ENCODE measurements around the gene CHM. TPM values are rescaled to one million over a fixed set of nuclear protein-coding genes. Genes with fewer than 3 reads are reported as not detected.

CHM gene
- total and polyA plus RNA-seq, 2 experiments from 2014 or later = 19.0 to 19.1 TPM

DNA sequence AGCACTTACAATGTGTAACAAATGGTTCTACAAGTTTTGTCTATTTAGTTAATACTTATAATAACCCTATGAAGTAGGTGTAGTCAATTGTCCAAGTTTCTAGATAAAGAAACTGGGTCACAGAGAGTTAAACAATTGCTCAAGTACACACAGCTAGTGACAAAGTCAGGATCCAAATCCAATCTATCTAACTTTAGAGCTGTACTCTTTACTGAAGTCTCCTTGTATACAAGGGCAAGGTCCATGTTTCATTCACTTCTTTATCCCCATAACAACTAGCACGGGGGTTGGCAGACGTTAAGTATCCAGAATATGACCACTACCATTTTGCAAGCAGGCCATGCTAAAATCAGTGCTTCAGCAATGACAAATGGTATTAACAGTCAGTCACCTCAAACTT lies 141.0 kb downstream of the CHM start (continued):
- no peak for TF ChIP-seq ZNF114 (CRISPR knock-in tag; IDR thresholded peaks at IDR 0.05)

DNA sequence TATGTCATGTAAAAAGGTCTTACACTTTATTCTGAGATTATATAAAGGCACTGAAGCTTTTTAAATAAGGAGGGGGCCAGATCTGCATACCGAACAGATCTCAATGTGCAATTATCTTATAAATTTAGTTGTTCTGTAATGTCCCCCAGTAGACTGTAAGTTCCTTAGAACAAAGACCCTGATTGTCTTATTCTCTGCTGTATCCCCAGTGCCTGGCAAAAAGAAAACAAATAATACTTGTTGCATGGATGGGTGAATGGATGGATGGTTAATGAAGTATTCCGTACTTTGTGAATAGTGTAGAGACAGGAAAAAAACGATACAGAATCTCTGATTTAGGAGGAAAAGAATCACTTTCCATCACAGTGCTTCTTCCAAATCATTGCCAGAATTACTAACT lies 141.5 kb downstream of the CHM start:
- no peaks in the 10 kb centered on the region for H4K20me1 ChIP-seq (replicated peaks; ENCODE audit: insufficient read depth)
- Mint-ChIP-seq H3K27me3 (ENCODE audit: insufficient read depth, low read depth, poor library complexity) (no peaks in the 10 kb centered on the region), H3K4me3 (no peak overlapping the region), H3K9me3 (no peaks in the 10 kb centered on the region), H3K27ac (no peak overlapping the region), H3K4me1 (peaks cover 6% of the 10 kb centered on the region; the same call in 2 of the 3 replicates), H3K36me3 (ENCODE audit: low read depth) (peaks cover 2% of the 10 kb centered on the region; the same call in 1 of the 3 replicates)
- H3K4me1 ChIP-seq (ENCODE audit: insufficient read depth) = no peaks in the 10 kb centered on the region; the same call in 1 of the 2 replicates
- H3K4me3 ChIP-seq = no peak overlapping the region
- H3K36me3 ChIP-seq (ENCODE audit: insufficient read depth) = no peaks in the 10 kb centered on the region
- TF ChIP-seq CREB1 (CRISPR knock-in tag; IDR thresholded peaks at IDR 0.05; ENCODE audit: low read depth) (no peak), ZNF114 (CRISPR knock-in tag; IDR thresholded peaks at IDR 0.05) (no peak), NANOG (IDR thresholded peaks at IDR 0.05; ENCODE audit: borderline replicate concordance) (no peak), JUNB (IDR thresholded peaks at IDR 0.05; ENCODE audit: unreplicated experiment) (no peak), EZH2 (IDR thresholded peaks at IDR 0.05; ENCODE audit: low read depth, unreplicated experiment) (no peak), POLR2AphosphoS5 (IDR thresholded peaks at IDR 0.05; ENCODE audit: low read depth) (no peak), ZNF331 (CRISPR knock-in tag; IDR thresholded peaks at IDR 0.05; ENCODE audit: low read depth) (no peak), STAT1 (IDR thresholded peaks at IDR 0.05; ENCODE audit: unreplicated experiment) (no peak), EZH2phosphoT487 (IDR thresholded peaks at IDR 0.05; ENCODE audit: unreplicated experiment) (no peak)
- TF ChIP-seq, protein P1, sequence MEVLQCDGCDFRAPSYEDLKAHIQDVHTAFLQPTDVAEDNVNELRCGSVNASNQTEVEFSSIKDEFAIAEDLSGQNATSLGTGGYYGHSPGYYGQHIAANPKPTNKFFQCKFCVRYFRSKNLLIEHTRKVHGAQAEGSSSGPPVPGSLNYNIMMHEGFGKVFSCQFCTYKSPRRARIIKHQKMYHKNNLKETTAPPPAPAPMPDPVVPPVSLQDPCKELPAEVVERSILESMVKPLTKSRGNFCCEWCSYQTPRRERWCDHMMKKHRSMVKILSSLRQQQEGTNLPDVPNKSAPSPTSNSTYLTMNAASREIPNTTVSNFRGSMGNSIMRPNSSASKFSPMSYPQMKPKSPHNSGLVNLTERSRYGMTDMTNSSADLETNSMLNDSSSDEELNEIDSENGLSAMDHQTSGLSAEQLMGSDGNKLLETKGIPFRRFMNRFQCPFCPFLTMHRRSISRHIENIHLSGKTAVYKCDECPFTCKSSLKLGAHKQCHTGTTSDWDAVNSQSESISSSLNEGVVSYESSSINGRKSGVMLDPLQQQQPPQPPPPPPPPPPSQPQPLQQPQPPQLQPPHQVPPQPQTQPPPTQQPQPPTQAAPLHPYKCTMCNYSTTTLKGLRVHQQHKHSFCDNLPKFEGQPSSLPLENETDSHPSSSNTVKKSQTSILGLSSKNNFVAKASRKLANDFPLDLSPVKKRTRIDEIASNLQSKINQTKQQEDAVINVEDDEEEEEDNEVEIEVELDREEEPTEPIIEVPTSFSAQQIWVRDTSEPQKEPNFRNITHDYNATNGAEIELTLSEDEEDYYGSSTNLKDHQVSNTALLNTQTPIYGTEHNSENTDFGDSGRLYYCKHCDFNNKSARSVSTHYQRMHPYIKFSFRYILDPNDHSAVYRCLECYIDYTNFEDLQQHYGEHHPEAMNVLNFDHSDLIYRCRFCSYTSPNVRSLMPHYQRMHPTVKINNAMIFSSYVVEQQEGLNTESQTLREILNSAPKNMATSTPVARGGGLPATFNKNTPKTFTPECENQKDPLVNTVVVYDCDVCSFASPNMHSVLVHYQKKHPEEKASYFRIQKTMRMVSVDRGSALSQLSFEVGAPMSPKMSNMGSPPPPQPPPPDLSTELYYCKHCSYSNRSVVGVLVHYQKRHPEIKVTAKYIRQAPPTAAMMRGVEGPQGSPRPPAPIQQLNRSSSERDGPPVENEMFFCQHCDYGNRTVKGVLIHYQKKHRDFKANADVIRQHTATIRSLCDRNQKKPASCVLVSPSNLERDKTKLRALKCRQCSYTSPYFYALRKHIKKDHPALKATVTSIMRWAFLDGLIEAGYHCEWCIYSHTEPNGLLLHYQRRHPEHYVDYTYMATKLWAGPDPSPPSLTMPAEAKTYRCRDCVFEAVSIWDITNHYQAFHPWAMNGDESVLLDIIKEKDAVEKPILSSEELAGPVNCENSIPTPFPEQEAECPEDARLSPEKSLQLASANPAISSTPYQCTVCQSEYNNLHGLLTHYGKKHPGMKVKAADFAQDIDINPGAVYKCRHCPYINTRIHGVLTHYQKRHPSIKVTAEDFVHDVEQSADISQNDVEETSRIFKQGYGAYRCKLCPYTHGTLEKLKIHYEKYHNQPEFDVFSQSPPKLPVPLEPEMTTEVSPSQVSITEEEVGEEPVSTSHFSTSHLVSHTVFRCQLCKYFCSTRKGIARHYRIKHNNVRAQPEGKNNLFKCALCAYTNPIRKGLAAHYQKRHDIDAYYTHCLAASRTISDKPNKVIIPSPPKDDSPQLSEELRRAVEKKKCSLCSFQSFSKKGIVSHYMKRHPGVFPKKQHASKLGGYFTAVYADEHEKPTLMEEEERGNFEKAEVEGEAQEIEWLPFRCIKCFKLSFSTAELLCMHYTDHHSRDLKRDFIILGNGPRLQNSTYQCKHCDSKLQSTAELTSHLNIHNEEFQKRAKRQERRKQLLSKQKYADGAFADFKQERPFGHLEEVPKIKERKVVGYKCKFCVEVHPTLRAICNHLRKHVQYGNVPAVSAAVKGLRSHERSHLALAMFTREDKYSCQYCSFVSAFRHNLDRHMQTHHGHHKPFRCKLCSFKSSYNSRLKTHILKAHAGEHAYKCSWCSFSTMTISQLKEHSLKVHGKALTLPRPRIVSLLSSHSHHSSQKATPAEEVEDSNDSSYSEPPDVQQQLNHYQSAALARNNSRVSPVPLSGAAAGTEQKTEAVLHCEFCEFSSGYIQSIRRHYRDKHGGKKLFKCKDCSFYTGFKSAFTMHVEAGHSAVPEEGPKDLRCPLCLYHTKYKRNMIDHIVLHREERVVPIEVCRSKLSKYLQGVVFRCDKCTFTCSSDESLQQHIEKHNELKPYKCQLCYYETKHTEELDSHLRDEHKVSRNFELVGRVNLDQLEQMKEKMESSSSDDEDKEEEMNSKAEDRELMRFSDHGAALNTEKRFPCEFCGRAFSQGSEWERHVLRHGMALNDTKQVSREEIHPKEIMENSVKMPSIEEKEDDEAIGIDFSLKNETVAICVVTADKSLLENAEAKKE (CRISPR knock-in tag; IDR thresholded peaks at IDR 0.05) = no peak
- TF ChIP-seq, protein P2, sequence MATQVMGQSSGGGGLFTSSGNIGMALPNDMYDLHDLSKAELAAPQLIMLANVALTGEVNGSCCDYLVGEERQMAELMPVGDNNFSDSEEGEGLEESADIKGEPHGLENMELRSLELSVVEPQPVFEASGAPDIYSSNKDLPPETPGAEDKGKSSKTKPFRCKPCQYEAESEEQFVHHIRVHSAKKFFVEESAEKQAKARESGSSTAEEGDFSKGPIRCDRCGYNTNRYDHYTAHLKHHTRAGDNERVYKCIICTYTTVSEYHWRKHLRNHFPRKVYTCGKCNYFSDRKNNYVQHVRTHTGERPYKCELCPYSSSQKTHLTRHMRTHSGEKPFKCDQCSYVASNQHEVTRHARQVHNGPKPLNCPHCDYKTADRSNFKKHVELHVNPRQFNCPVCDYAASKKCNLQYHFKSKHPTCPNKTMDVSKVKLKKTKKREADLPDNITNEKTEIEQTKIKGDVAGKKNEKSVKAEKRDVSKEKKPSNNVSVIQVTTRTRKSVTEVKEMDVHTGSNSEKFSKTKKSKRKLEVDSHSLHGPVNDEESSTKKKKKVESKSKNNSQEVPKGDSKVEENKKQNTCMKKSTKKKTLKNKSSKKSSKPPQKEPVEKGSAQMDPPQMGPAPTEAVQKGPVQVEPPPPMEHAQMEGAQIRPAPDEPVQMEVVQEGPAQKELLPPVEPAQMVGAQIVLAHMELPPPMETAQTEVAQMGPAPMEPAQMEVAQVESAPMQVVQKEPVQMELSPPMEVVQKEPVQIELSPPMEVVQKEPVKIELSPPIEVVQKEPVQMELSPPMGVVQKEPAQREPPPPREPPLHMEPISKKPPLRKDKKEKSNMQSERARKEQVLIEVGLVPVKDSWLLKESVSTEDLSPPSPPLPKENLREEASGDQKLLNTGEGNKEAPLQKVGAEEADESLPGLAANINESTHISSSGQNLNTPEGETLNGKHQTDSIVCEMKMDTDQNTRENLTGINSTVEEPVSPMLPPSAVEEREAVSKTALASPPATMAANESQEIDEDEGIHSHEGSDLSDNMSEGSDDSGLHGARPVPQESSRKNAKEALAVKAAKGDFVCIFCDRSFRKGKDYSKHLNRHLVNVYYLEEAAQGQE (IDR thresholded peaks at IDR 0.05; ENCODE audit: unreplicated experiment) = no peak
- TF ChIP-seq, protein P3, sequence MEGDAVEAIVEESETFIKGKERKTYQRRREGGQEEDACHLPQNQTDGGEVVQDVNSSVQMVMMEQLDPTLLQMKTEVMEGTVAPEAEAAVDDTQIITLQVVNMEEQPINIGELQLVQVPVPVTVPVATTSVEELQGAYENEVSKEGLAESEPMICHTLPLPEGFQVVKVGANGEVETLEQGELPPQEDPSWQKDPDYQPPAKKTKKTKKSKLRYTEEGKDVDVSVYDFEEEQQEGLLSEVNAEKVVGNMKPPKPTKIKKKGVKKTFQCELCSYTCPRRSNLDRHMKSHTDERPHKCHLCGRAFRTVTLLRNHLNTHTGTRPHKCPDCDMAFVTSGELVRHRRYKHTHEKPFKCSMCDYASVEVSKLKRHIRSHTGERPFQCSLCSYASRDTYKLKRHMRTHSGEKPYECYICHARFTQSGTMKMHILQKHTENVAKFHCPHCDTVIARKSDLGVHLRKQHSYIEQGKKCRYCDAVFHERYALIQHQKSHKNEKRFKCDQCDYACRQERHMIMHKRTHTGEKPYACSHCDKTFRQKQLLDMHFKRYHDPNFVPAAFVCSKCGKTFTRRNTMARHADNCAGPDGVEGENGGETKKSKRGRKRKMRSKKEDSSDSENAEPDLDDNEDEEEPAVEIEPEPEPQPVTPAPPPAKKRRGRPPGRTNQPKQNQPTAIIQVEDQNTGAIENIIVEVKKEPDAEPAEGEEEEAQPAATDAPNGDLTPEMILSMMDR (conservative IDR thresholded peaks at IDR 0.05; ENCODE audit: low read depth in 2 of 2) = no peak
- TF ChIP-seq, protein P4, sequence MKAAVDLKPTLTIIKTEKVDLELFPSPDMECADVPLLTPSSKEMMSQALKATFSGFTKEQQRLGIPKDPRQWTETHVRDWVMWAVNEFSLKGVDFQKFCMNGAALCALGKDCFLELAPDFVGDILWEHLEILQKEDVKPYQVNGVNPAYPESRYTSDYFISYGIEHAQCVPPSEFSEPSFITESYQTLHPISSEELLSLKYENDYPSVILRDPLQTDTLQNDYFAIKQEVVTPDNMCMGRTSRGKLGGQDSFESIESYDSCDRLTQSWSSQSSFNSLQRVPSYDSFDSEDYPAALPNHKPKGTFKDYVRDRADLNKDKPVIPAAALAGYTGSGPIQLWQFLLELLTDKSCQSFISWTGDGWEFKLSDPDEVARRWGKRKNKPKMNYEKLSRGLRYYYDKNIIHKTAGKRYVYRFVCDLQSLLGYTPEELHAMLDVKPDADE (IDR thresholded peaks at IDR 0.05) = no peak
- no peaks in the 10 kb centered on the region for H3K27me3 ChIP-seq (ENCODE audit: insufficient read depth)
- H3K4me2 ChIP-seq = no peak overlapping the region
- H3K27ac ChIP-seq (ENCODE audit: low read depth) = no peak overlapping the region
- DNase-seq (ENCODE audit: low spot score) = no peak
- H3K9me2 ChIP-seq (ENCODE audit: insufficient read depth) = no peaks in the 10 kb centered on the region
- no peaks in the 10 kb centered on the region for H3F3A ChIP-seq (replicated peaks; ENCODE audit: low read depth)
- H3K79me2 ChIP-seq (replicated peaks; ENCODE audit: insufficient read depth) = no peaks in the 10 kb centered on the region
- ATAC-seq = no peak
- H2AFZ ChIP-seq = no peak overlapping the region
